Tibial artery (tissue), 4 donors: ENCODE measurements around the gene RAB27B.

Source experiments
- DNase-seq, 2 donors: peaks; one replicate each; pipeline ENCODE4 v3.0.0-alpha.2; 2019
- H3K27ac ChIP-seq, 2 donors: fragments of 200-600 bp; sonication (generic) in 1 of 2; 1 replicate in 1 of 2; 2 replicates in 1 of 2; pipeline ENCODE4 v1.5.1; 2018 to 2019; ENCODE audit warnings: mild to moderate bottlenecking in 1 of 2
- H3K27me3 ChIP-seq, 2 donors: fragments of 200-600 bp; sonication (generic) in 1 of 2; one replicate each; pipeline versions ENCODE4 v1.5.1 to v1.6.0; 2016 to 2019
- H3K36me3 ChIP-seq, 3 donors: fragments of 200-600 bp; sonication (generic) in 2 of 3; one replicate each; pipeline ENCODE4 v1.5.1; 2016 to 2019; ENCODE audit warnings: mild to moderate bottlenecking in 2 of 3
- H3K4me1 ChIP-seq, 4 donors: fragments of 200-600 bp; sonication (generic) in 2 of 4; 1 replicate in 3 of 4; 2 replicates in 1 of 4; pipeline ENCODE4 v1.5.1; 2016 to 2019
- H3K4me3 ChIP-seq, 2 donors: fragments of 200-600 bp; sonication (generic) in 1 of 2; 1 replicate in 1 of 2; 2 replicates in 1 of 2; pipeline ENCODE4 v1.5.1; 2018 to 2019; ENCODE audit warnings: mild to moderate bottlenecking in 2 of 2
- H3K9me3 ChIP-seq, 3 donors: fragments of 200-600 bp; sonication (generic) in 1 of 3; one replicate each; pipeline ENCODE4 v1.5.1; 2016 to 2019
- CTCF ChIP-seq, 2 experiments: fragments of 200-600 bp in 1 of 2; fragments of 450-650 bp in 1 of 2; IDR thresholded peaks; one replicate each; pipeline ENCODE4 v1.5.1; 2017 to 2019; ENCODE audit warnings: antibody characterized with exemption in 2 of 2, mild to moderate bottlenecking in 1 of 2, moderate library complexity in 1 of 2
- intact Hi-C: fragments of 100-400 bp; cut with DNase I; formaldehyde crosslinking; loops from one replicate; pipeline ENCODE4 v1.15.0; 2023; ENCODE audit warnings: low total_unique reads

Gene RAB27B

GRCh38 chr18:54906331-54907185 is 78.3 kb downstream of the RAB27B start:
- intact Hi-C loops: no loop called here
- Histone ChIP-seq H3K27me3 (no peaks in the 10 kb centered on the region), H3K27ac (no peak overlapping the region), H3K4me3 (no peak overlapping the region), H3K4me1 (no peaks in the 10 kb centered on the region), H3K9me3 (no peaks in the 10 kb centered on the region), H3K36me3 (no peaks in the 10 kb centered on the region)
- DNase-seq: no peak
- TF ChIP-seq CTCF (IDR thresholded peaks at IDR 0.05): no peak

- Histone ChIP-seq H3K27me3 (no peaks in the 10 kb centered on the region), H3K9me3 (no peaks in the 10 kb centered on the region), H3K27ac (no peak overlapping the region), H3K4me3 (no peak overlapping the region), H3K4me1 (no peaks in the 10 kb centered on the region), H3K36me3 (no peaks in the 10 kb centered on the region)
- intact Hi-C loops: no loop called here
- DNase-seq: no peak
- TF ChIP-seq CTCF (IDR thresholded peaks at IDR 0.05): no peak
These were observed 81.3 kb downstream of the RAB27B start for GRCh38 chr18:54909538-54909937.

- no peak overlapping the region for H3K4me3 ChIP-seq
- intact Hi-C loops: no loop called here
- no peaks in the 10 kb centered on the region for H3K4me1 ChIP-seq
- DNase-seq: no peak
- no peak for TF ChIP-seq CTCF (IDR thresholded peaks at IDR 0.05)
- no peaks in the 10 kb centered on the region for H3K27me3 ChIP-seq
- no peaks in the 10 kb centered on the region for H3K36me3 ChIP-seq
- H3K9me3 ChIP-seq: no peaks in the 10 kb centered on the region
- no peak overlapping the region for H3K27ac ChIP-seq
These were observed 82.1 kb downstream of the RAB27B start for GRCh38 chr18:54910161-54910919.

GRCh38 chr18:54911551-54911950 is 83.3 kb downstream of the RAB27B start:
- no peaks in the 10 kb centered on the region for H3K27me3 ChIP-seq
- H3K36me3 ChIP-seq: no peaks in the 10 kb centered on the region
- H3K27ac ChIP-seq: no peak overlapping the region
- no peak overlapping the region for H3K4me3 ChIP-seq
- no peak for TF ChIP-seq CTCF (IDR thresholded peaks at IDR 0.05)
- no peak for DNase-seq
- H3K4me1 ChIP-seq: no peaks in the 10 kb centered on the region
- intact Hi-C loops: no loop called here
- H3K9me3 ChIP-seq: no peaks in the 10 kb centered on the region

DNA sequence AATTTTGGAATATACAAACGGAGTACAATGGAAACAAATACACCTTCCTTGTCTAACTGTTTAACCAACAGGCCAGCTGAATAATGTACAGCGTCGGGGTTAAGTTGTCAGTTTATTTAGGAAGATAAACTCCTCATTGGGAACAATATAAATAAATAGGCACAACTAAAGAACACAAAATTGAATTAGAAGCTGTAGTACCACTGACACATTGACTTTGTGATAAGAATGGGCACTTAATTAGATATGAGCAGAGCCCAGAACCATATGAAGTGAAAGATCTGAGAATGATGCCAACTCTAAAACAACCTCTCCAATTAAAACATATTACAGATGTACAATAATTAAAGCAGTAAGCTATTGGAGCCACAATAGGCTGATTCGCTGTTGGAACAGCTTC is 86.5 kb downstream of the RAB27B start:
- H3K27ac ChIP-seq: no peak overlapping the region
- TF ChIP-seq CTCF (IDR thresholded peaks at IDR 0.05): no peak
- no peaks in the 10 kb centered on the region for H3K27me3 ChIP-seq
- intact Hi-C loops: no loop called here
- DNase-seq: no peak
- no peaks in the 10 kb centered on the region for H3K9me3 ChIP-seq
- no peaks in the 10 kb centered on the region for H3K36me3 ChIP-seq
- no peak overlapping the region for H3K4me3 ChIP-seq
- H3K4me1 ChIP-seq: no peaks in the 10 kb centered on the region
